ENCODE data around the gene ST3GAL3. TPM values are rescaled to one million over a fixed set of nuclear protein-coding genes. Genes with fewer than 3 reads are reported as not detected.

ST3GAL3 gene
- total and polyA plus RNA-seq, 2 experiments from 2014 or later = 6.2 to 6.3 TPM

DNA sequence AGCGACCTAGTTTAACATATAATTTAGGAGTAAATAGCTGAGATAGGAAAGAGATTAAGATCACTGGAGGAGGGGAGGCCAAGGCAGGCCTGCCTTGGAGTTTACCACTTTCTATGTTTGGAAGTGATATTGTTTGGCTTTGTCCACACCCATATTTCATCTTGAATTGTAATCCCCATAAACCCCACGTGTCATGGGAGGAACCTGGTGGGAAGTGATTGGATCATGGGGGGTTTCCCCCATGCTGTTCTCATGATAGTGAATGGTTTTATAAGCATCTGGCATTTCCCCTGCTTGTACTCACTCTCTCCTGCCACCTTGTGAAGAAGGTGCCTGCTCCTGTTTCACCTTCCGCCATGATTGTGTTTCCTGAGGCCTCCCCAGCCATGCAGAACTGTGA, 168.0 kb downstream of the ST3GAL3 start:
- Histone ChIP-seq H4K20me1 (ENCODE audit: insufficient read depth, poor library complexity, severe bottlenecking) (no peaks in the 10 kb centered on the region), H3K9me3 (ENCODE audit: low read depth) (no peaks in the 10 kb centered on the region), H3K9me2 (replicated peaks; ENCODE audit: insufficient read depth) (no peaks in the 10 kb centered on the region), H3K4me1 (ENCODE audit: insufficient read depth) (no peaks in the 10 kb centered on the region), H3K36me3 (replicated peaks; ENCODE audit: insufficient read depth, low read depth) (no peaks in the 10 kb centered on the region), H3K27ac (no peak overlapping the region), H3K27me3 (no peaks in the 10 kb centered on the region), H3K4me2 (no peak overlapping the region), H3K4me3 (no peak overlapping the region), H2AFZ (no peak overlapping the region), H3K79me2 (no peaks in the 10 kb centered on the region)
- no peak for DNase-seq (ENCODE audit: low spot score)
- 81% methylated on average over 3 of the region's 3 CpGs for WGBS (ENCODE audit: low lambda C conversion rate, missing lambda C conversion rate)
- TF ChIP-seq EZH2 (IDR thresholded peaks at IDR 0.05; ENCODE audit: borderline replicate concordance) (no peak), EZH2phosphoT487 (IDR thresholded peaks at IDR 0.05; ENCODE audit: low read depth, severe bottlenecking, unreplicated experiment) (no peak)
- TF ChIP-seq, protein P1, sequence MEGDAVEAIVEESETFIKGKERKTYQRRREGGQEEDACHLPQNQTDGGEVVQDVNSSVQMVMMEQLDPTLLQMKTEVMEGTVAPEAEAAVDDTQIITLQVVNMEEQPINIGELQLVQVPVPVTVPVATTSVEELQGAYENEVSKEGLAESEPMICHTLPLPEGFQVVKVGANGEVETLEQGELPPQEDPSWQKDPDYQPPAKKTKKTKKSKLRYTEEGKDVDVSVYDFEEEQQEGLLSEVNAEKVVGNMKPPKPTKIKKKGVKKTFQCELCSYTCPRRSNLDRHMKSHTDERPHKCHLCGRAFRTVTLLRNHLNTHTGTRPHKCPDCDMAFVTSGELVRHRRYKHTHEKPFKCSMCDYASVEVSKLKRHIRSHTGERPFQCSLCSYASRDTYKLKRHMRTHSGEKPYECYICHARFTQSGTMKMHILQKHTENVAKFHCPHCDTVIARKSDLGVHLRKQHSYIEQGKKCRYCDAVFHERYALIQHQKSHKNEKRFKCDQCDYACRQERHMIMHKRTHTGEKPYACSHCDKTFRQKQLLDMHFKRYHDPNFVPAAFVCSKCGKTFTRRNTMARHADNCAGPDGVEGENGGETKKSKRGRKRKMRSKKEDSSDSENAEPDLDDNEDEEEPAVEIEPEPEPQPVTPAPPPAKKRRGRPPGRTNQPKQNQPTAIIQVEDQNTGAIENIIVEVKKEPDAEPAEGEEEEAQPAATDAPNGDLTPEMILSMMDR (IDR thresholded peaks at IDR 0.05; ENCODE audit: poor library complexity) = no peak

DNA sequence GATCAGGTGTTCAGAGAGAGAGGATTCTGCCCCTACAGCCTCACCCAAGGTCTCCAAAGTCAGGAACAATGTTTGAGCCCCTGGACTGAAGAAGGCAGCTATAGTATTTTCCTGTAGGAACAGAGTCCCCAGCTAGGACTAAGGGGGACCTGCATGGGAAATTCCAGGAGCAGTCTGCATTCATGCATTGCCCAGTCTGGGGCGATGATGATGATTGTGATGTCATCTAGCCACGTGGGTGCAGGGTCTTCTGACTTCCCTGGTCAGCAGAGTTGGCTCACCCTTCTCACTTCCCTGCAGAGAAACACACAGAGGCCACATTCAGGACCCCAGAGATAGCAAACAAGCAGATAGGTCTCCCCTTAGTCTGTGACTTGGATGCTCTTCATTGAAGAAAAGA, 169.8 kb downstream of the ST3GAL3 start:
- no peak for DNase-seq (ENCODE audit: low spot score)
- H3K4me1 ChIP-seq (ENCODE audit: insufficient read depth) = no peaks in the 10 kb centered on the region
- H3K27me3 ChIP-seq = no peaks in the 10 kb centered on the region
- H3K9me3 ChIP-seq (ENCODE audit: low read depth) = no peaks in the 10 kb centered on the region
- TF ChIP-seq EZH2phosphoT487 (IDR thresholded peaks at IDR 0.05; ENCODE audit: low read depth, severe bottlenecking, unreplicated experiment) = no peak
- no peak for TF ChIP-seq EZH2 (IDR thresholded peaks at IDR 0.05; ENCODE audit: borderline replicate concordance)
- TF ChIP-seq, protein P1 (IDR thresholded peaks at IDR 0.05; ENCODE audit: poor library complexity) = no peak
- no peaks in the 10 kb centered on the region for H3K9me2 ChIP-seq (replicated peaks; ENCODE audit: insufficient read depth)
- no peaks in the 10 kb centered on the region for H4K20me1 ChIP-seq (ENCODE audit: insufficient read depth, poor library complexity, severe bottlenecking)
- H3K79me2 ChIP-seq = no peaks in the 10 kb centered on the region
- H3K36me3 ChIP-seq (replicated peaks; ENCODE audit: insufficient read depth, low read depth) = no peaks in the 10 kb centered on the region
- H3K27ac ChIP-seq = no peak overlapping the region
- no peak overlapping the region for H3K4me3 ChIP-seq
- H2AFZ ChIP-seq = no peak overlapping the region
- H3K4me2 ChIP-seq = no peak overlapping the region
- 90% methylated on average over 2 of the region's 2 CpGs for WGBS (ENCODE audit: low lambda C conversion rate, missing lambda C conversion rate)

DNA sequence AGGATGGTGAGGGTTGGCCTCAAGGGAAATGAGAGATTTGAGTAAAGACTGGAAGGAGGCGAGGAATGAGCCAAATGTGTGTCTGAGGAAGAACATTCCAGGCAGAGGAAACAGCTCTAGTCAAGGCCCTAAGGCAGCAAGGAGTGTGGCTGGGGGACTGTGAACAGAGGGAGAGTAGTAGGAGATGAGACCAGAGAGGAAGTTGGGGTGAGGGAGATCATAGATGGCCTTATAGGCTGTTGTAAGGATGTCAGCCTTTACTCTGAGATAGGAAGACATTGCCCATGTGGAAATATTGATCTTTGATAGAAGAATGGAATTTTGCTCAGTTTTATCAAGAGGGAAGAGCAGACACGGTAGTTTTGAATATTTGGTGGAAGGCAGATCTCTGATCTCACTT, 171.1 kb downstream of the ST3GAL3 start:
- Histone ChIP-seq H4K20me1 (ENCODE audit: insufficient read depth, poor library complexity, severe bottlenecking) (no peaks in the 10 kb centered on the region), H3K27ac (no peak overlapping the region), H3K4me3 (no peak overlapping the region), H3K79me2 (no peaks in the 10 kb centered on the region), H3K4me2 (no peak overlapping the region), H3K9me3 (ENCODE audit: low read depth) (no peaks in the 10 kb centered on the region), H3K4me1 (ENCODE audit: insufficient read depth) (no peaks in the 10 kb centered on the region), H3K9me2 (replicated peaks; ENCODE audit: insufficient read depth) (no peaks in the 10 kb centered on the region), H3K36me3 (replicated peaks; ENCODE audit: insufficient read depth, low read depth) (no peaks in the 10 kb centered on the region), H2AFZ (no peak overlapping the region), H3K27me3 (no peaks in the 10 kb centered on the region)
- TF ChIP-seq EZH2phosphoT487 (IDR thresholded peaks at IDR 0.05; ENCODE audit: low read depth, severe bottlenecking, unreplicated experiment) = no peak
- no peak for TF ChIP-seq EZH2 (IDR thresholded peaks at IDR 0.05; ENCODE audit: borderline replicate concordance)
- TF ChIP-seq, protein P1 (IDR thresholded peaks at IDR 0.05; ENCODE audit: poor library complexity) = no peak
- 83% methylated on average over 2 of the region's 2 CpGs for WGBS (ENCODE audit: low lambda C conversion rate, missing lambda C conversion rate)
- no peak for DNase-seq (ENCODE audit: low spot score)

DNA sequence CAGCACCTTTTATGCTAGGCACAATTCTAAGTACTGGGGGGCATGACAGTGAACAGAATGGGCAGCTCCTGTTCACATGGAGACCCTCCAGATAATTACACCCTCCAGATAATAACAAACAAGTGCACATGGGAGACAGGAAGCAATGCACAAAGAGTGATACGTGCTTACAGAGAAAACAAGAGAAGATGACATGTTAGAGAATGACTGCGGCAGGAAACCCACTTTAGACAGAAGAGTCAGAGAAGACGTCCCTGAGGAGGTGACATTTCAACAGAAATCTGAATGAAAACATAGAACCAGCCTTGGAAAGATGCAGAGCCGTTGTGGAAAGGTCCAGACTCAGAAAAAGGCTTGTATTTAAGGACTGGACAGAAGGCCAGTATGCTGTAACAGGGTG, 171.5 kb downstream of the ST3GAL3 start:
- H3K79me2 ChIP-seq = no peaks in the 10 kb centered on the region
- no peak for DNase-seq (ENCODE audit: low spot score)
- H3K4me2 ChIP-seq = no peak overlapping the region
- TF ChIP-seq EZH2 (IDR thresholded peaks at IDR 0.05; ENCODE audit: borderline replicate concordance) = no peak
- no peak for TF ChIP-seq EZH2phosphoT487 (IDR thresholded peaks at IDR 0.05; ENCODE audit: low read depth, severe bottlenecking, unreplicated experiment)
- TF ChIP-seq, protein P1 (IDR thresholded peaks at IDR 0.05; ENCODE audit: poor library complexity) = no peak
- H3K4me3 ChIP-seq = no peak overlapping the region
- no peaks in the 10 kb centered on the region for H3K27me3 ChIP-seq
- WGBS (ENCODE audit: low lambda C conversion rate, missing lambda C conversion rate) = 89% methylated on average over 4 of the region's 4 CpGs
- H3K9me2 ChIP-seq (replicated peaks; ENCODE audit: insufficient read depth) = no peaks in the 10 kb centered on the region
- no peaks in the 10 kb centered on the region for H4K20me1 ChIP-seq (ENCODE audit: insufficient read depth, poor library complexity, severe bottlenecking)
- H3K27ac ChIP-seq = no peak overlapping the region
- no peaks in the 10 kb centered on the region for H3K36me3 ChIP-seq (replicated peaks; ENCODE audit: insufficient read depth, low read depth)
- no peaks in the 10 kb centered on the region for H3K4me1 ChIP-seq (ENCODE audit: insufficient read depth)
- H2AFZ ChIP-seq = no peak overlapping the region
- H3K9me3 ChIP-seq (ENCODE audit: low read depth) = no peaks in the 10 kb centered on the region

Data from hepatocyte (in vitro differentiated cells).